Body of pancreas (tissue), 4 donors: ENCODE measurements around the gene GPI.
"Not testable (repeated sequence)": the region's sequence is repeated elsewhere in the genome, so short reads cannot be mapped to it uniquely, and the experiment has no call there.

Experiments
- CTCF ChIP-seq, 7 experiments: fragments of 450-650 bp in 4 of 7; fragments of 200-600 bp in 3 of 7; sonication (generic) in 3 of 7; IDR thresholded peaks; one replicate each; pipeline ENCODE4 v1.5.1; 2016 to 2019; ENCODE audit warnings: antibody characterized with exemption in 7 of 7
- POLR2A ChIP-seq, 3 donors: fragments of 450-650 bp; IDR thresholded peaks; one replicate each; pipeline ENCODE4 v1.6.1; 2016; ENCODE audit warnings: antibody characterized with exemption in 3 of 3, mild to moderate bottlenecking in 2 of 3

GRCh38 chr19:34330596-34330995 lies 34.4 kb upstream of the GPI start:
- not testable (repeated sequence) for TF ChIP-seq POLR2A, CTCF (IDR thresholded peaks at IDR 0.05)
